Head of caudate nucleus (tissue), 42 donors: ENCODE results near the gene AKAP13.
"Not testable (repeated sequence)": the region's sequence is repeated elsewhere in the genome, so short reads cannot be mapped to it uniquely, and the experiment has no call there.

Source experiments
- DNase-seq, 42 donors: peaks; one replicate each; pipeline versions ENCODE4 v3.0.0 to v3.0.0-alpha.2; 2020 to 2021; ENCODE audit warnings: mixed read lengths in 7 of 42
- intact Hi-C: fragments of 100-400 bp; cut with DNase I; formaldehyde crosslinking; loops from one replicate; pipeline ENCODE4 v1.15.0; 2022

The AKAP13 gene

GRCh38 chr15:85426481-85426880, 46.1 kb downstream of the AKAP13 start:
- no peak for DNase-seq
- intact Hi-C loops, result no loop called here

- DNase-seq, result no peak
- intact Hi-C loops, result no loop called here
Measured at GRCh38 chr15:85427286-85428028, 47.1 kb downstream of the AKAP13 start.

- no peak for DNase-seq
- intact Hi-C loops, result no loop called here
Measured at GRCh38 chr15:85429522-85429921, 49.1 kb downstream of the AKAP13 start.

GRCh38 chr15:85430406-85431204, 50.2 kb downstream of the AKAP13 start:
- no peak for DNase-seq
- intact Hi-C loops, result no loop called here

GRCh38 chr15:85439996-85440395, 59.6 kb downstream of the AKAP13 start:
- intact Hi-C loops, result no loop called here
- DNase-seq, result no peak

GRCh38 chr15:85440451-85440850, 60.0 kb downstream of the AKAP13 start:
- intact Hi-C loops, result no loop called here
- DNase-seq, result no peak

GRCh38 chr15:85441854-85442253, 61.5 kb downstream of the AKAP13 start:
- intact Hi-C loops, DNase-seq: not testable (repeated sequence)

GRCh38 chr15:85443046-85443445, 62.6 kb downstream of the AKAP13 start:
- intact Hi-C loops, result no loop called here
- DNase-seq, result no peak

GRCh38 chr15:85443593-85444087, 63.2 kb downstream of the AKAP13 start:
- intact Hi-C loops, result no loop called here
- DNase-seq, result no peak

- DNase-seq, result no peak
- intact Hi-C loops, result no loop called here
Measured at GRCh38 chr15:85444122-85444745, 63.8 kb downstream of the AKAP13 start.

- intact Hi-C loops, result no loop called here
Measured at GRCh38 chr15:85445361-85445760, 65.0 kb downstream of the AKAP13 start.

GRCh38 chr15:85451099-85451700, 70.8 kb downstream of the AKAP13 start:
- intact Hi-C loops, result no loop called here
- no peak for DNase-seq

More at GRCh38 chr15:85445361-85445760, 65.0 kb downstream of the AKAP13 start:
- no peak for DNase-seq

- DNase-seq, result no peak
- intact Hi-C loops, result no loop called here
Measured at GRCh38 chr15:85452436-85452835, 72.0 kb downstream of the AKAP13 start.

GRCh38 chr15:85453144-85453872, 72.9 kb downstream of the AKAP13 start:
- no peak for DNase-seq
- intact Hi-C loops, result no loop called here

GRCh38 chr15:85454403-85454802, 74.0 kb downstream of the AKAP13 start:
- DNase-seq, result no peak
- intact Hi-C loops, result no loop called here

GRCh38 chr15:85455891-85456290, 75.5 kb downstream of the AKAP13 start:
- DNase-seq, result no peak
- intact Hi-C loops, result no loop called here

- intact Hi-C loops, result no loop called here
- DNase-seq, result no peak
Measured at GRCh38 chr15:85456798-85457197, 76.4 kb downstream of the AKAP13 start.

GRCh38 chr15:85457392-85457968, 77.1 kb downstream of the AKAP13 start:
- no peak for DNase-seq
- intact Hi-C loops, result no loop called here

- no peak for DNase-seq
- intact Hi-C loops, result no loop called here
Measured at GRCh38 chr15:85458764-85459163, 78.4 kb downstream of the AKAP13 start.
